ENCODE measurements around the gene PPM1D.

The PPM1D gene

GRCh38 chr17:60641126-60641525 lies 41.1 kb downstream of the PPM1D start:
- H3K9me3 ChIP-seq (ENCODE audit: insufficient read depth, low read length): no peaks in the 10 kb centered on the region
- no peak overlapping the region for H3K9ac ChIP-seq (ENCODE audit: insufficient read length, low read depth)
- H3K4me3 ChIP-seq (ENCODE audit: insufficient read length, low read depth): no peak overlapping the region
- H3K4me1 ChIP-seq (ENCODE audit: insufficient read depth, insufficient read length): no peaks in the 10 kb centered on the region
- no peak for DNase-seq (ENCODE audit: low read depth, low spot score)
- no peaks in the 10 kb centered on the region for H3K27me3 ChIP-seq (ENCODE audit: insufficient read depth, insufficient read length)
- TF ChIP-seq YY1 (IDR thresholded peaks at IDR 0.05; ENCODE audit: insufficient read depth, insufficient read length) (no peak), SUZ12 (IDR thresholded peaks at IDR 0.05; ENCODE audit: extremely low read depth, insufficient read depth, insufficient read length) (no peak), ZNF274 (IDR thresholded peaks at IDR 0.05; ENCODE audit: low read depth, low read length) (no peak)
- peaks cover 29% of the 10 kb centered on the region for H3K36me3 ChIP-seq (ENCODE audit: insufficient read depth, insufficient read length, low read length)

GRCh38 chr17:60641810-60642220 lies 41.8 kb downstream of the PPM1D start:
- Histone ChIP-seq H3K4me1 (ENCODE audit: insufficient read depth, insufficient read length) (no peaks in the 10 kb centered on the region), H3K9me3 (ENCODE audit: insufficient read depth, low read length) (no peaks in the 10 kb centered on the region), H3K4me3 (ENCODE audit: insufficient read length, low read depth) (no peak overlapping the region), H3K36me3 (ENCODE audit: insufficient read depth, insufficient read length, low read length) (peaks cover 23% of the 10 kb centered on the region), H3K9ac (ENCODE audit: insufficient read length, low read depth) (no peak overlapping the region), H3K27me3 (ENCODE audit: insufficient read depth, insufficient read length) (no peaks in the 10 kb centered on the region)
- peak; percentile 38 for DNase-seq (ENCODE audit: low read depth, low spot score)
- TF ChIP-seq ZNF274 (IDR thresholded peaks at IDR 0.05; ENCODE audit: low read depth, low read length) (no peak), SUZ12 (IDR thresholded peaks at IDR 0.05; ENCODE audit: extremely low read depth, insufficient read depth, insufficient read length) (no peak), YY1 (IDR thresholded peaks at IDR 0.05; ENCODE audit: insufficient read depth, insufficient read length) (no peak)

GRCh38 chr17:60645918-60646523 lies 46.0 kb downstream of the PPM1D start:
- no peaks in the 10 kb centered on the region for H3K9me3 ChIP-seq (ENCODE audit: insufficient read depth, low read length)
- no peak for DNase-seq (ENCODE audit: low read depth, low spot score)
- no peak overlapping the region for H3K9ac ChIP-seq (ENCODE audit: insufficient read length, low read depth)
- H3K27me3 ChIP-seq (ENCODE audit: insufficient read depth, insufficient read length): no peaks in the 10 kb centered on the region
- H3K36me3 ChIP-seq (ENCODE audit: insufficient read depth, insufficient read length, low read length): peaks cover 21% of the 10 kb centered on the region
- no peak overlapping the region for H3K4me3 ChIP-seq (ENCODE audit: insufficient read length, low read depth)
- no peaks in the 10 kb centered on the region for H3K4me1 ChIP-seq (ENCODE audit: insufficient read depth, insufficient read length)
- TF ChIP-seq SUZ12 (IDR thresholded peaks at IDR 0.05; ENCODE audit: extremely low read depth, insufficient read depth, insufficient read length) (no peak), ZNF274 (IDR thresholded peaks at IDR 0.05; ENCODE audit: low read depth, low read length) (no peak), YY1 (IDR thresholded peaks at IDR 0.05; ENCODE audit: insufficient read depth, insufficient read length) (no peak)

- H3K9ac ChIP-seq (ENCODE audit: insufficient read length, low read depth): no peak overlapping the region
- H3K27me3 ChIP-seq (ENCODE audit: insufficient read depth, insufficient read length): no peaks in the 10 kb centered on the region
- H3K36me3 ChIP-seq (ENCODE audit: insufficient read depth, insufficient read length, low read length): peaks cover 24% of the 10 kb centered on the region
- TF ChIP-seq SUZ12 (IDR thresholded peaks at IDR 0.05; ENCODE audit: extremely low read depth, insufficient read depth, insufficient read length) (no peak), YY1 (IDR thresholded peaks at IDR 0.05; ENCODE audit: insufficient read depth, insufficient read length) (no peak), ZNF274 (IDR thresholded peaks at IDR 0.05; ENCODE audit: low read depth, low read length) (no peak)
- DNase-seq (ENCODE audit: low read depth, low spot score): no peak
- H3K4me1 ChIP-seq (ENCODE audit: insufficient read depth, insufficient read length): no peaks in the 10 kb centered on the region
- H3K9me3 ChIP-seq (ENCODE audit: insufficient read depth, low read length): no peaks in the 10 kb centered on the region
- H3K4me3 ChIP-seq (ENCODE audit: insufficient read length, low read depth): no peak overlapping the region
These were observed 46.7 kb downstream of the PPM1D start for GRCh38 chr17:60646701-60647100.

GRCh38 chr17:60647705-60648104 lies 47.7 kb downstream of the PPM1D start:
- no peaks in the 10 kb centered on the region for H3K9me3 ChIP-seq (ENCODE audit: insufficient read depth, low read length)
- DNase-seq (ENCODE audit: low read depth, low spot score): no peak
- no peak overlapping the region for H3K4me3 ChIP-seq (ENCODE audit: insufficient read length, low read depth)
- TF ChIP-seq YY1 (IDR thresholded peaks at IDR 0.05; ENCODE audit: insufficient read depth, insufficient read length) (no peak), SUZ12 (IDR thresholded peaks at IDR 0.05; ENCODE audit: extremely low read depth, insufficient read depth, insufficient read length) (no peak), ZNF274 (IDR thresholded peaks at IDR 0.05; ENCODE audit: low read depth, low read length) (no peak)
- no peaks in the 10 kb centered on the region for H3K27me3 ChIP-seq (ENCODE audit: insufficient read depth, insufficient read length)
- H3K4me1 ChIP-seq (ENCODE audit: insufficient read depth, insufficient read length): no peaks in the 10 kb centered on the region
- H3K36me3 ChIP-seq (ENCODE audit: insufficient read depth, insufficient read length, low read length): peaks cover 24% of the 10 kb centered on the region
- no peak overlapping the region for H3K9ac ChIP-seq (ENCODE audit: insufficient read length, low read depth)

GRCh38 chr17:60652454-60653247 lies 52.7 kb downstream of the PPM1D start:
- no peaks in the 10 kb centered on the region for H3K27me3 ChIP-seq (ENCODE audit: insufficient read depth, insufficient read length)
- no peaks in the 10 kb centered on the region for H3K9me3 ChIP-seq (ENCODE audit: insufficient read depth, low read length)
- H3K4me1 ChIP-seq (ENCODE audit: insufficient read depth, insufficient read length): no peaks in the 10 kb centered on the region
- TF ChIP-seq ZNF274 (IDR thresholded peaks at IDR 0.05; ENCODE audit: low read depth, low read length) (no peak), YY1 (IDR thresholded peaks at IDR 0.05; ENCODE audit: insufficient read depth, insufficient read length) (no peak)
- H3K4me3 ChIP-seq (ENCODE audit: insufficient read length, low read depth): no peak overlapping the region
- peaks cover 28% of the 10 kb centered on the region for H3K36me3 ChIP-seq (ENCODE audit: insufficient read depth, insufficient read length, low read length)
- no peak overlapping the region for H3K9ac ChIP-seq (ENCODE audit: insufficient read length, low read depth)
- DNase-seq (ENCODE audit: low read depth, low spot score): no peak

- DNase-seq (ENCODE audit: low read depth, low spot score): no peak
- Histone ChIP-seq H3K4me1 (ENCODE audit: insufficient read depth, insufficient read length) (no peaks in the 10 kb centered on the region), H3K9me3 (ENCODE audit: insufficient read depth, low read length) (no peaks in the 10 kb centered on the region), H3K36me3 (ENCODE audit: insufficient read depth, insufficient read length, low read length) (peaks cover 24% of the 10 kb centered on the region), H3K9ac (ENCODE audit: insufficient read length, low read depth) (no peak overlapping the region), H3K4me3 (ENCODE audit: insufficient read length, low read depth) (no peak overlapping the region), H3K27me3 (ENCODE audit: insufficient read depth, insufficient read length) (no peaks in the 10 kb centered on the region)
- no peak for TF ChIP-seq SUZ12 (IDR thresholded peaks at IDR 0.05; ENCODE audit: extremely low read depth, insufficient read depth, insufficient read length)
- no peak for TF ChIP-seq ZNF274 (IDR thresholded peaks at IDR 0.05; ENCODE audit: low read depth, low read length)
- no peak for TF ChIP-seq YY1 (IDR thresholded peaks at IDR 0.05; ENCODE audit: insufficient read depth, insufficient read length)
These were observed 53.6 kb downstream of the PPM1D start for GRCh38 chr17:60653569-60653968.

Data from NT2/D1 (cell line).